ENCODE results near the gene MAGI1.

MAGI1 gene

GRCh38 chr3:65443739-65444446 lies 594.8 kb downstream of the MAGI1 start:
- no peak for DNase-seq

- DNase-seq, result no peak
Measured at GRCh38 chr3:65439641-65440284, 599.0 kb downstream of the MAGI1 start.

- no peak for DNase-seq
Measured at GRCh38 chr3:65438612-65439011, 600.1 kb downstream of the MAGI1 start.

- no peak for DNase-seq
Measured at GRCh38 chr3:65438096-65438495, 600.6 kb downstream of the MAGI1 start.

- no peak for DNase-seq
Measured at GRCh38 chr3:65436580-65436979, 602.1 kb downstream of the MAGI1 start.

- DNase-seq, result no peak
Measured at GRCh38 chr3:65433480-65433879, 605.2 kb downstream of the MAGI1 start.

- DNase-seq, result no peak
Measured at GRCh38 chr3:65432388-65433003, 606.2 kb downstream of the MAGI1 start.

- no peak for DNase-seq
Measured at GRCh38 chr3:65425880-65426279, 612.8 kb downstream of the MAGI1 start.

GRCh38 chr3:65422154-65422553 lies 616.6 kb downstream of the MAGI1 start:
- no peak for DNase-seq

GRCh38 chr3:65419233-65419632 lies 619.5 kb downstream of the MAGI1 start:
- no peak for DNase-seq

GRCh38 chr3:65413891-65414290 lies 624.8 kb downstream of the MAGI1 start:
- DNase-seq, result no peak

- DNase-seq, result no peak
Measured at GRCh38 chr3:65412588-65412987, 626.1 kb downstream of the MAGI1 start.

GRCh38 chr3:65411367-65411766 lies 627.4 kb downstream of the MAGI1 start:
- DNase-seq, result no peak

GRCh38 chr3:65409176-65409569 lies 629.5 kb downstream of the MAGI1 start:
- DNase-seq, result no peak

GRCh38 chr3:65408531-65409175 lies 630.1 kb downstream of the MAGI1 start:
- DNase-seq, result no peak

- DNase-seq, result no peak
Measured at GRCh38 chr3:65406470-65406869, 632.2 kb downstream of the MAGI1 start.

- no peak for DNase-seq
Measured at GRCh38 chr3:65402597-65402996, 636.1 kb downstream of the MAGI1 start.

GRCh38 chr3:65401359-65402305 lies 637.1 kb downstream of the MAGI1 start:
- no peak for DNase-seq

GRCh38 chr3:65400899-65401298 lies 637.8 kb downstream of the MAGI1 start:
- no peak for DNase-seq

GRCh38 chr3:65398953-65399352 lies 639.8 kb downstream of the MAGI1 start:
- DNase-seq, result no peak

- no peak for DNase-seq
Measured at GRCh38 chr3:65396078-65396477, 642.6 kb downstream of the MAGI1 start.

GRCh38 chr3:65391068-65391467 lies 647.6 kb downstream of the MAGI1 start:
- no peak for DNase-seq

- no peak for DNase-seq
Measured at GRCh38 chr3:65385805-65386204, 652.9 kb downstream of the MAGI1 start.
